H1 (cell line): ENCODE measurements around the gene RESF1. TPM values are rescaled to one million over a fixed set of nuclear protein-coding genes. Genes with fewer than 3 reads are reported as not detected.
"Not testable (repeated sequence)": the region's sequence is repeated elsewhere in the genome, so short reads cannot be mapped to it uniquely, and the experiment has no call there.

Experiments
- CTCF ChIA-PET: fragments of 300-600 bp; sonication (Branson Sonifier 250); formaldehyde crosslinking; loops from one replicate; lab custom pipeline; 2021; ENCODE audit not compliant: partially characterized antibody; lab: Charles Lee
- POLR2A ChIA-PET: fragments of 300-600 bp; sonication (Branson Sonifier 250); formaldehyde crosslinking; loops from one replicate; lab custom pipeline; 2021; ENCODE audit warnings: inconsistent platforms; ENCODE audit not compliant: partially characterized antibody; lab: Charles Lee
- DNase-seq, 2 experiments: peaks; one replicate each; pipeline versions ENCODE4 v3.0.0 to v3.0.0-alpha.2; 2010 to 2022; ENCODE audit warnings: low spot score in 2 of 2, low read depth in 1 of 2, mixed read lengths in 1 of 2
- FAIRE-seq: peaks from 2 replicates; lab custom pipeline; 2011; peaks lifted over from hg19 to GRCh38; lab: Jason Lieb, UNC
- H2AFZ ChIP-seq: 2 replicates; pipeline ENCODE4 v1.8.1; 2012; ENCODE audit warnings: low read length, inconsistent platforms
- H2AK5ac ChIP-seq: 2 replicates; pipeline ENCODE4 v1.6.1; 2013; ENCODE audit warnings: low read depth, low read length
- H2BK120ac ChIP-seq: replicated peaks from 2 replicates; pipeline ENCODE3; 2013; ENCODE audit warnings: low read depth, low read length, inconsistent platforms
- H2BK12ac ChIP-seq: 2 replicates; pipeline ENCODE4 v1.6.1; 2013; ENCODE audit warnings: low read depth, low read length
- H2BK15ac ChIP-seq: 2 replicates; pipeline ENCODE4 v1.6.1; 2013; ENCODE audit warnings: low read length
- H2BK20ac ChIP-seq: 2 replicates; pipeline ENCODE4 v1.6.1; 2013; ENCODE audit warnings: low read length
- H2BK5ac ChIP-seq: 2 replicates; pipeline ENCODE4 v1.6.1; 2013; ENCODE audit warnings: low read depth, low read length
- H3K14ac ChIP-seq: 2 replicates; pipeline ENCODE4 v1.6.1; 2013; ENCODE audit warnings: inconsistent platforms; ENCODE audit not compliant: insufficient read length
- H3K18ac ChIP-seq: 2 replicates; pipeline ENCODE4 v1.6.1; 2013; ENCODE audit warnings: low read length; ENCODE audit errors: extremely low read depth
- H3K23ac ChIP-seq: 2 replicates; pipeline ENCODE4 v1.6.1; 2013; ENCODE audit warnings: inconsistent platforms; ENCODE audit not compliant: insufficient read length
- H3K23me2 ChIP-seq: 2 replicates; pipeline ENCODE4 v1.6.1; 2013; ENCODE audit warnings: low read depth, low read length
- H3K27ac ChIP-seq: 2 replicates; pipeline ENCODE4 v1.6.1; 2011; ENCODE audit warnings: low read depth, low read length, inconsistent platforms
- H3K27me3 ChIP-seq, 4 experiments: replicated peaks in 1 of 4; 1 replicate in 1 of 4; 2 replicates in 3 of 4; pipeline versions ENCODE4 v1.6.1 to v1.8.1; 2011 to 2013; ENCODE audit warnings: low read length in 3 of 4, mild to moderate bottlenecking in 3 of 4, inconsistent platforms in 2 of 4, mixed read lengths in 2 of 4, moderate library complexity in 1 of 4; ENCODE audit not compliant: control insufficient read depth in 3 of 4, insufficient read depth in 3 of 4; ENCODE audit errors: extremely low read depth in 1 of 4
- H3K36me3 ChIP-seq, 4 experiments: 2 replicates each; pipeline versions ENCODE4 v1.6.1 to v1.8.1; 2011 to 2013; ENCODE audit warnings: mild to moderate bottlenecking in 4 of 4, low read length in 3 of 4, moderate library complexity in 2 of 4, control low read depth in 1 of 4, inconsistent platforms in 1 of 4; ENCODE audit not compliant: insufficient read depth in 4 of 4, control insufficient read depth in 2 of 4
- H3K4ac ChIP-seq: replicated peaks from 2 replicates; pipeline ENCODE3; 2013; ENCODE audit warnings: low read length, low read depth, mixed read lengths, inconsistent platforms; ENCODE audit not compliant: insufficient read length
- H3K4me1 ChIP-seq, 4 experiments: replicated peaks in 1 of 4; 1 replicate in 1 of 4; 2 replicates in 3 of 4; pipeline versions ENCODE4 v1.6.1 to v1.8.1; 2011 to 2013; ENCODE audit warnings: low read length in 3 of 4, inconsistent platforms in 2 of 4, mixed read lengths in 1 of 4; ENCODE audit not compliant: insufficient read depth in 4 of 4, control insufficient read depth in 3 of 4
- H3K4me2 ChIP-seq, 2 experiments: 2 replicates each; pipeline versions ENCODE4 v1.6.1 to v1.8.1; 2011 to 2013; ENCODE audit warnings: low read depth in 2 of 2, low read length in 2 of 2, control low read depth in 1 of 2, inconsistent platforms in 1 of 2, mild to moderate bottlenecking in 1 of 2; ENCODE audit not compliant: insufficient read depth in 1 of 2
- H3K4me3 ChIP-seq, 4 experiments: fragments of 200-600, 300-600 bp in 1 of 4; sonication (generic), shearing (Covaris generic), sonication (Bioruptor Twin) in 1 of 4; 2 replicates each; pipeline versions ENCODE4 v1.5.1 to v1.8.1; 2011 to 2016; ENCODE audit warnings: low read length in 4 of 4, low read depth in 3 of 4, control low read depth in 2 of 4, inconsistent platforms in 2 of 4, mild to moderate bottlenecking in 2 of 4, mixed read lengths in 1 of 4, moderate library complexity in 1 of 4; ENCODE audit not compliant: insufficient read depth in 2 of 4; ENCODE audit errors: extremely low read depth in 1 of 4
- H3K56ac ChIP-seq: replicated peaks from 2 replicates; pipeline ENCODE3; 2013; ENCODE audit warnings: low read depth, mild to moderate bottlenecking, mixed read lengths, low read length, inconsistent platforms; ENCODE audit not compliant: insufficient read length
- H3K79me1 ChIP-seq: 2 replicates; pipeline ENCODE4 v1.6.1; 2013; ENCODE audit warnings: low read depth, low read length, control low read depth
- H3K79me2 ChIP-seq, 2 experiments: 2 replicates each; pipeline versions ENCODE4 v1.6.1 to v1.8.1; 2012 to 2013; ENCODE audit warnings: low read length in 2 of 2, mild to moderate bottlenecking in 2 of 2, inconsistent platforms in 1 of 2; ENCODE audit not compliant: insufficient read depth in 2 of 2, control insufficient read depth in 1 of 2
- H3K9ac ChIP-seq, 4 experiments: replicated peaks in 1 of 4; 1 replicate in 1 of 4; 2 replicates in 3 of 4; pipeline versions ENCODE4 v1.6.1 to v1.8.1; 2011 to 2013; ENCODE audit warnings: low read depth in 3 of 4, low read length in 3 of 4, control low read depth in 2 of 4, mild to moderate bottlenecking in 2 of 4, moderate library complexity in 2 of 4, inconsistent platforms in 1 of 4; ENCODE audit errors: extremely low read depth in 1 of 4
- H3K9me3 ChIP-seq, 2 experiments: 2 replicates each; pipeline versions ENCODE4 v1.6.1 to v1.8.1; 2012 to 2013; ENCODE audit warnings: mild to moderate bottlenecking in 2 of 2, moderate library complexity in 2 of 2, control low read depth in 1 of 2, inconsistent platforms in 1 of 2, low read depth in 1 of 2, low read length in 1 of 2, mixed read lengths in 1 of 2; ENCODE audit not compliant: insufficient read depth in 2 of 2
- H4K20me1 ChIP-seq, 2 experiments: replicated peaks in 1 of 2; 2 replicates each; pipeline versions ENCODE3 to v1.8.1; 2011 to 2013; ENCODE audit warnings: inconsistent platforms in 2 of 2, low read length in 2 of 2, mild to moderate bottlenecking in 1 of 2; ENCODE audit not compliant: insufficient read depth in 2 of 2, control insufficient read depth in 1 of 2
- H4K5ac ChIP-seq: 2 replicates; pipeline ENCODE4 v1.6.1; 2013; ENCODE audit warnings: low read length, low read depth, mixed read lengths, inconsistent platforms; ENCODE audit not compliant: insufficient read length
- H4K8ac ChIP-seq: 2 replicates; pipeline ENCODE4 v1.8.0; 2013; ENCODE audit warnings: mild to moderate bottlenecking, moderate library complexity, low read length, inconsistent platforms; ENCODE audit not compliant: insufficient read depth; ENCODE audit errors: extremely low read depth
- H4K91ac ChIP-seq: replicated peaks from 2 replicates; pipeline ENCODE3; 2013; ENCODE audit warnings: low read length, mixed read lengths, inconsistent platforms; ENCODE audit not compliant: insufficient read length
- WGBS, 2 experiments: shearing (Covaris generic) in 1 of 2; methylation state at CpG; one replicate each; pipeline versions ENCODE4 v1.1.6 to v1.1.7; 2013 to 2015; ENCODE audit warnings: low lambda C conversion rate in 2 of 2, mixed read lengths in 2 of 2, inconsistent platforms in 1 of 2, low coverage in 1 of 2, missing lambda C conversion rate in 1 of 2; ENCODE audit not compliant: insufficient replicate concordance in 2 of 2, insufficient coverage in 1 of 2, insufficient read length in 1 of 2; ENCODE audit errors: extremely low coverage in 1 of 2, missing lambda C conversion rate in 1 of 2; 5-methylcytosine and 5-hydroxymethylcytosine counted together
- polyA plus RNA-seq, 7 experiments: library from polyadenylated mRNA; depleted of rRNA in 3 of 7; stranded (reverse) in 5 of 7; unstranded in 2 of 7; fragments of >200 nt in 5 of 7; fragments of 200-250 nt in 2 of 7; gene quantifications; 1 replicate in 5 of 7; 2 replicates in 1 of 7; 4 replicates in 1 of 7; pipeline versions ENCODE4 v1.2.1 to v1.2.3, GENCODE V29; 2011 to 2013; ENCODE audit warnings: missing spikeins in 2 of 7, mixed read lengths in 2 of 7
- total RNA-seq: library from RNA; stranded (reverse); fragmentation: NEBNext Ultra II Directional; extraction: Animal tissue kit (Norgen Biotek cat#: 25700); gene quantifications from 2 replicates; pipeline ENCODE4 v1.2.1, GENCODE V29; 2021

The RESF1 gene
- total and polyA plus RNA-seq, 2 of the 8 experiments (the other 6 are each of a cell fraction or from before 2014, with no cell fraction given): 64.3 to 128 TPM

- DNase-seq, H4K8ac ChIP-seq, H3K27me3 ChIP-seq, H2BK15ac ChIP-seq, H3K23ac ChIP-seq, H4K5ac ChIP-seq, H4K20me1 ChIP-seq, H2AFZ ChIP-seq, H2BK12ac ChIP-seq, H3K23me2 ChIP-seq, H2BK120ac ChIP-seq, H2BK20ac ChIP-seq, H2BK5ac ChIP-seq, H3K4me2 ChIP-seq, H2AK5ac ChIP-seq, H3K36me3 ChIP-seq, H3K9ac ChIP-seq, H3K56ac ChIP-seq, H3K4ac ChIP-seq, H3K4me3 ChIP-seq, CTCF ChIA-PET, H3K79me2 ChIP-seq, H4K91ac ChIP-seq, H3K27ac ChIP-seq, H3K18ac ChIP-seq, H3K14ac ChIP-seq, H3K4me1 ChIP-seq, H3K79me1 ChIP-seq, FAIRE-seq, POLR2A ChIA-PET, H3K9me3 ChIP-seq: not testable (repeated sequence)
- 97% methylated on average over 3 of the region's 3 CpGs; no CpG with 5 or more reads in 1 of the 2 experiments for WGBS, 2 experiments
Measured at GRCh38 chr12:31948697-31949359, 10.4 kb upstream of the RESF1 start.
